ENCODE measurements around the gene EML6. TPM values are rescaled to one million over a fixed set of nuclear protein-coding genes. Genes with fewer than 3 reads are reported as not detected.

Gene EML6
- total and polyA plus RNA-seq, 2 experiments from 2014 or later = 2.7 to 6.2 TPM

GRCh38 chr2:54845514-54845913, 122.1 kb downstream of the EML6 start:
- Histone ChIP-seq H3K36me3 (ENCODE audit: insufficient read depth) (no peaks in the 10 kb centered on the region), H3K27me3 (ENCODE audit: insufficient read depth) (no peaks in the 10 kb centered on the region), H3K79me2 (replicated peaks; ENCODE audit: insufficient read depth) (no peaks in the 10 kb centered on the region), H3K27ac (ENCODE audit: low read depth) (no peak overlapping the region), H2AFZ (no peak overlapping the region), H4K20me1 (replicated peaks; ENCODE audit: insufficient read depth) (no peaks in the 10 kb centered on the region), H3K4me3 (no peak overlapping the region), H3K4me1 (ENCODE audit: insufficient read depth) (no peaks in the 10 kb centered on the region), H3K4me2 (no peak overlapping the region), H3F3A (replicated peaks; ENCODE audit: low read depth) (no peaks in the 10 kb centered on the region), H3K9me2 (ENCODE audit: insufficient read depth) (no peaks in the 10 kb centered on the region)
- DNase-seq (ENCODE audit: low spot score) (no peak), ATAC-seq (no peak)
- Mint-ChIP-seq H3K4me3 (no peak overlapping the region), H3K36me3 (ENCODE audit: low read depth) (no peaks in the 10 kb centered on the region), H3K4me1 (peaks cover 3% of the 10 kb centered on the region; the same call in 1 of the 3 replicates), H3K27me3 (ENCODE audit: insufficient read depth, low read depth, poor library complexity) (peaks cover 2% of the 10 kb centered on the region), H3K27ac (no peak overlapping the region), H3K9me3 (no peaks in the 10 kb centered on the region)
- TF ChIP-seq EZH2phosphoT487 (IDR thresholded peaks at IDR 0.05; ENCODE audit: unreplicated experiment) = no peak
- no peak for TF ChIP-seq ZNF462 (CRISPR knock-in tag; IDR thresholded peaks at IDR 0.05)
- TF ChIP-seq REST (IDR thresholded peaks at IDR 0.05; ENCODE audit: unreplicated experiment) = no peak
- no peak for TF ChIP-seq CTCF (conservative IDR thresholded peaks at IDR 0.05; ENCODE audit: low read depth in 2 of 2)
- no peak for TF ChIP-seq CREB1 (CRISPR knock-in tag; IDR thresholded peaks at IDR 0.05; ENCODE audit: low read depth)
- TF ChIP-seq POLR2AphosphoS5 (IDR thresholded peaks at IDR 0.05; ENCODE audit: low read depth) = no peak
- no peak for TF ChIP-seq ZNF114 (CRISPR knock-in tag; IDR thresholded peaks at IDR 0.05)
- no peak for TF ChIP-seq EZH2 (IDR thresholded peaks at IDR 0.05; ENCODE audit: low read depth, unreplicated experiment)

All from GM23338 (cell line).